Hepatic stellate cell (primary cell): Measurements from ENCODE around the gene GNAL.
"Not testable (repeated sequence)": the region's sequence is repeated elsewhere in the genome, so short reads cannot be mapped to it uniquely, and the experiment has no call there.

Source experiments
- DNase-seq: peaks from one replicate; pipeline ENCODE4 v3.0.0; 2011; ENCODE audit warnings: low spot score

Gene GNAL

GRCh38 chr18:11874676-11875075 lies 185.6 kb downstream of the GNAL start:
- DNase-seq, result no peak

- no peak for DNase-seq
Observed at GRCh38 chr18:11877497-11878135, 188.6 kb downstream of the GNAL start.

GRCh38 chr18:11880586-11881304 lies 191.7 kb downstream of the GNAL start:
- no peak for DNase-seq

- no peak for DNase-seq
Observed at GRCh38 chr18:11882636-11883035, 193.6 kb downstream of the GNAL start.

GRCh38 chr18:11883153-11883552 lies 194.1 kb downstream of the GNAL start:
- DNase-seq, result no peak

- DNase-seq, result no peak
Observed at GRCh38 chr18:11884396-11885030, 195.4 kb downstream of the GNAL start.

GRCh38 chr18:11885278-11885947 lies 196.3 kb downstream of the GNAL start:
- DNase-seq, result no peak

- no peak for DNase-seq
Observed at GRCh38 chr18:11886577-11887110, 197.6 kb downstream of the GNAL start.

- DNase-seq, result no peak
Observed at GRCh38 chr18:11887328-11888128, 198.5 kb downstream of the GNAL start.

- DNase-seq, result no peak
Observed at GRCh38 chr18:11888726-11889125, 199.7 kb downstream of the GNAL start.

GRCh38 chr18:11889284-11889683 lies 200.2 kb downstream of the GNAL start:
- no peak for DNase-seq

GRCh38 chr18:11891737-11892136 lies 202.7 kb downstream of the GNAL start:
- DNase-seq, result no peak

- not testable (repeated sequence) for DNase-seq
Observed at GRCh38 chr18:11892438-11892837, 203.4 kb downstream of the GNAL start.

- DNase-seq, result no peak
Observed at GRCh38 chr18:11897781-11898180, 208.7 kb downstream of the GNAL start.

- DNase-seq, result no peak
Observed at GRCh38 chr18:11899063-11899462, 210.0 kb downstream of the GNAL start.

GRCh38 chr18:11901826-11902438 lies 212.9 kb downstream of the GNAL start:
- no peak for DNase-seq

- no peak for DNase-seq
Observed at GRCh38 chr18:11902522-11903292, 213.6 kb downstream of the GNAL start.

- DNase-seq, result no peak
Observed at GRCh38 chr18:11905613-11906012, 216.5 kb downstream of the GNAL start.

GRCh38 chr18:11906176-11906575 lies 217.1 kb downstream of the GNAL start:
- no peak for DNase-seq
